Erythroblast (primary cell): Measurements from ENCODE around the gene HK3.

ENCODE experiments used
- GATA1 ChIP-seq: IDR thresholded peaks from 2 replicates; pipeline ENCODE4 v1.6.1; 2011; ENCODE audit warnings: low read depth, mild to moderate bottlenecking, control low read depth, low read length, moderate library complexity
- POLR2A ChIP-seq: IDR thresholded peaks from 2 replicates; pipeline ENCODE4 v1.6.1; 2011; ENCODE audit warnings: mild to moderate bottlenecking, low read length

GRCh38 chr5:176892663-176893062 lies 6.5 kb downstream of the HK3 start:
- TF ChIP-seq POLR2A (no peak), GATA1 (no peak)
